Ishikawa (cell line): Measurements from ENCODE around the gene SLC16A4.

ENCODE experiments used
- CEBPB ChIP-seq: IDR thresholded peaks from 2 replicates; pipeline ENCODE4 v1.6.1; 2012
- EGR1 ChIP-seq: IDR thresholded peaks from 2 replicates; pipeline ENCODE4 v1.6.1; 2012
- EP300 ChIP-seq: IDR thresholded peaks from 2 replicates; pipeline ENCODE4 v1.6.1; 2012; ENCODE audit warnings: borderline replicate concordance
- FOXM1 ChIP-seq: IDR thresholded peaks from 2 replicates; pipeline ENCODE4 v1.6.1; 2012; ENCODE audit warnings: low read depth, borderline replicate concordance
- MAX ChIP-seq: IDR thresholded peaks from 2 replicates; pipeline ENCODE4 v1.6.1; 2012
- RAD21 ChIP-seq: IDR thresholded peaks from 2 replicates; pipeline ENCODE4 v1.6.1; 2012; ENCODE audit warnings: low read depth
- REST ChIP-seq: IDR thresholded peaks from 2 replicates; pipeline ENCODE4 v1.6.1; 2012; ENCODE audit warnings: low read depth, mild to moderate bottlenecking
- TAF1 ChIP-seq: IDR thresholded peaks from 2 replicates; pipeline ENCODE4 v1.6.1; 2012; ENCODE audit warnings: low read depth, mild to moderate bottlenecking
- TEAD4 ChIP-seq: IDR thresholded peaks from 2 replicates; pipeline ENCODE4 v1.6.1; 2012
- YY1 ChIP-seq: IDR thresholded peaks from 2 replicates; pipeline ENCODE4 v1.6.1; 2012; ENCODE audit warnings: low read depth
- ZBTB7A ChIP-seq: IDR thresholded peaks from 2 replicates; pipeline ENCODE4 v1.6.1; 2012; ENCODE audit warnings: low read depth

DNA sequence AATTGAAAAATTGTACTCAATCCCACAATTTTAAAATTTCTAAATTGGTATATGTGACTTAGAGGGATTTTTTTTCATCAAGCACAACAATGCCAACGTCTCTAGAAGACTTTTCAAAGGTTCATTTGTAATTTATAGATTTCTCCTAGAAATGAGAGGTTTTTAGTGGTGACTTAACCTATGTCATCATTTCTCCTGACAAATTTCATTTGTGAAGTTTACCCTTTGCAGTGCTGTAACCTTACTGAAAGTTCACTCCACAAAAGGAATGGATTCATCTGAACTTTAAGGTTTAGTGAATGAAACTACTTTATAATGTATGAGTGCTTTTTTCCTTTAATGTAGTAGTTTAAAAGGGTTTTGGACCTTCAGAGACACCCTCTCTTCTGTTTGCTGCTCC lies 35.5 kb downstream of the SLC16A4 start:
- TF ChIP-seq REST (no peak), EP300 (no peak), EGR1 (no peak), MAX (no peak), TEAD4 (no peak), FOXM1 (no peak), CEBPB (no peak), TAF1 (no peak), ZBTB7A (no peak), RAD21 (no peak), YY1 (no peak)
